Measurements from ENCODE around the gene MPI. TPM values are rescaled to one million over a fixed set of nuclear protein-coding genes. Genes with fewer than 3 reads are reported as not detected.
"Not testable (repeated sequence)": the region's sequence is repeated elsewhere in the genome, so short reads cannot be mapped to it uniquely, and the experiment has no call there.

MPI gene
- polyA plus RNA-seq, 1 experiment = 105 TPM

GRCh38 chr15:74920456-74920855 is 30.6 kb downstream of the MPI start:
- DNase-seq (ENCODE audit: low read depth) = no peak
- CTCF ChIA-PET = no interaction called here
- Histone ChIP-seq H3K27me3 (ENCODE audit: control insufficient read depth, insufficient read depth, low read length) (no peaks in the 10 kb centered on the region), H3K36me3 (ENCODE audit: control insufficient read depth, insufficient read depth, low read length) (peaks cover 10% of the 10 kb centered on the region), H3K4me3 (ENCODE audit: low read depth, low read length) (no peak overlapping the region)
- POLR2A ChIA-PET = no interaction called here
- no peak for TF ChIP-seq CTCF (IDR thresholded peaks at IDR 0.05; ENCODE audit: insufficient read depth, low read depth, low read length)

GRCh38 chr15:74924525-74924924 is 34.7 kb downstream of the MPI start:
- ChIA-PET CTCF (interaction anchor here (1.2 kb wide), 1 partner anchor 23 kb away, joined by 5 read pairs; no protein-coding TSS in a partner anchor), POLR2A (no interaction called here)
- H3K27me3 ChIP-seq (ENCODE audit: control insufficient read depth, insufficient read depth, low read length) = no peaks in the 10 kb centered on the region
- no peak for DNase-seq (ENCODE audit: low read depth)
- TF ChIP-seq CTCF (IDR thresholded peaks at IDR 0.05; ENCODE audit: insufficient read depth, low read depth, low read length) = no peak
- H3K4me3 ChIP-seq (ENCODE audit: low read depth, low read length) = no peak overlapping the region
- peaks cover 11% of the 10 kb centered on the region for H3K36me3 ChIP-seq (ENCODE audit: control insufficient read depth, insufficient read depth, low read length)

- no peak for DNase-seq (ENCODE audit: low read depth)
- Histone ChIP-seq H3K4me3 (ENCODE audit: low read depth, low read length) (no peak overlapping the region), H3K36me3 (ENCODE audit: control insufficient read depth, insufficient read depth, low read length) (peaks cover 6% of the 10 kb centered on the region), H3K27me3 (ENCODE audit: control insufficient read depth, insufficient read depth, low read length) (no peaks in the 10 kb centered on the region)
- ChIA-PET CTCF (interaction anchor here (1.4 kb wide), 1 partner anchor 147 kb away, joined by 3 read pairs; the partner anchor contains the start of gene CSK), POLR2A (no interaction called here)
- TF ChIP-seq CTCF (IDR thresholded peaks at IDR 0.05; ENCODE audit: insufficient read depth, low read depth, low read length) = no peak
Observed at GRCh38 chr15:74928771-74929198, 38.9 kb downstream of the MPI start.

GRCh38 chr15:74933573-74933972 is 43.7 kb downstream of the MPI start:
- POLR2A ChIA-PET = no interaction called here
- no peak for TF ChIP-seq CTCF (IDR thresholded peaks at IDR 0.05; ENCODE audit: insufficient read depth, low read depth, low read length)
- Histone ChIP-seq H3K36me3 (ENCODE audit: control insufficient read depth, insufficient read depth, low read length) (peaks cover 3% of the 10 kb centered on the region; the same call in 1 of the 2 replicates), H3K4me3 (ENCODE audit: low read depth, low read length) (no peak overlapping the region), H3K27me3 (ENCODE audit: control insufficient read depth, insufficient read depth, low read length) (no peaks in the 10 kb centered on the region)
- CTCF ChIA-PET = interaction anchor here (0.7 to 2.3 kb wide), 3 partner anchors 16 to 32 kb away, joined by 5 to 8 read pairs (median 7); no protein-coding TSS in a partner anchor
- DNase-seq (ENCODE audit: low read depth) = no peak

- ChIA-PET POLR2A (interaction anchor here (0.6 kb wide), 1 partner anchor 553 kb away, joined by 10 read pairs; no protein-coding TSS in a partner anchor), CTCF (interaction anchor here (1.9 to 2.3 kb wide), 2 partner anchors 15 to 33 kb away, joined by 7 to 8 read pairs; no protein-coding TSS in a partner anchor)
- not testable (repeated sequence) for DNase-seq (ENCODE audit: low read depth); H3K4me3 ChIP-seq (ENCODE audit: low read depth, low read length); H3K36me3 ChIP-seq (ENCODE audit: control insufficient read depth, insufficient read depth, low read length); H3K27me3 ChIP-seq (ENCODE audit: control insufficient read depth, insufficient read depth, low read length)
Observed at GRCh38 chr15:74935193-74935592, 45.4 kb downstream of the MPI start.

GRCh38 chr15:74937272-74937589 is 47.4 kb downstream of the MPI start:
- DNase-seq (ENCODE audit: low read depth) = no peak
- POLR2A ChIA-PET = no interaction called here
- no peak for TF ChIP-seq CTCF (IDR thresholded peaks at IDR 0.05; ENCODE audit: insufficient read depth, low read depth, low read length)
- Histone ChIP-seq H3K27me3 (ENCODE audit: control insufficient read depth, insufficient read depth, low read length) (no peaks in the 10 kb centered on the region), H3K4me3 (ENCODE audit: low read depth, low read length) (peak overlapping the region; percentile 99), H3K36me3 (ENCODE audit: control insufficient read depth, insufficient read depth, low read length) (no peaks in the 10 kb centered on the region)
- CTCF ChIA-PET = interaction anchor here (1.2 kb wide), 1 partner anchor 168 kb away, joined by 5 read pairs; no protein-coding TSS in a partner anchor

All from BJ (cell line).